Measurements from ENCODE around the gene CLASP1.
"Not testable (repeated sequence)": the region's sequence is repeated elsewhere in the genome, so short reads cannot be mapped to it uniquely, and the experiment has no call there.

CLASP1 gene

DNA sequence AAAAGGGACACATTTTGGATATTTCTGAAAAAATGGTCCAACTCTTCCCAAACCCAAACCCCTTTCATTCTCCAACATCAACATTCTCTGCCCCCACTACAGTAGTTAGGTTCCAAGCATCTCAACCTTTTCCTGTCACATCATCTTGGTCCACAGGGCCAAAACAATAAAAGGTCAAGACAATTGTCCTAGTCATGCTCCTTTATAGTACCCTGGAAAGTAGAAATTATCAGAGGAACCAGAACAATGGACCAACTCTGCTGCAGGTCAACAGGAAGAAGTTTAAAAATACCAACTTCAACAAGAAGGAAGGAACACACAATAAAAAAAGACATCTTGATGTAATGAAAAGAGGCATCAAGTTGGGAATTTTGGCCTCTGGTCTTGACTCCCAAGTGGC, 36.1 kb downstream of the CLASP1 start:
- no peak for DNase-seq

DNA sequence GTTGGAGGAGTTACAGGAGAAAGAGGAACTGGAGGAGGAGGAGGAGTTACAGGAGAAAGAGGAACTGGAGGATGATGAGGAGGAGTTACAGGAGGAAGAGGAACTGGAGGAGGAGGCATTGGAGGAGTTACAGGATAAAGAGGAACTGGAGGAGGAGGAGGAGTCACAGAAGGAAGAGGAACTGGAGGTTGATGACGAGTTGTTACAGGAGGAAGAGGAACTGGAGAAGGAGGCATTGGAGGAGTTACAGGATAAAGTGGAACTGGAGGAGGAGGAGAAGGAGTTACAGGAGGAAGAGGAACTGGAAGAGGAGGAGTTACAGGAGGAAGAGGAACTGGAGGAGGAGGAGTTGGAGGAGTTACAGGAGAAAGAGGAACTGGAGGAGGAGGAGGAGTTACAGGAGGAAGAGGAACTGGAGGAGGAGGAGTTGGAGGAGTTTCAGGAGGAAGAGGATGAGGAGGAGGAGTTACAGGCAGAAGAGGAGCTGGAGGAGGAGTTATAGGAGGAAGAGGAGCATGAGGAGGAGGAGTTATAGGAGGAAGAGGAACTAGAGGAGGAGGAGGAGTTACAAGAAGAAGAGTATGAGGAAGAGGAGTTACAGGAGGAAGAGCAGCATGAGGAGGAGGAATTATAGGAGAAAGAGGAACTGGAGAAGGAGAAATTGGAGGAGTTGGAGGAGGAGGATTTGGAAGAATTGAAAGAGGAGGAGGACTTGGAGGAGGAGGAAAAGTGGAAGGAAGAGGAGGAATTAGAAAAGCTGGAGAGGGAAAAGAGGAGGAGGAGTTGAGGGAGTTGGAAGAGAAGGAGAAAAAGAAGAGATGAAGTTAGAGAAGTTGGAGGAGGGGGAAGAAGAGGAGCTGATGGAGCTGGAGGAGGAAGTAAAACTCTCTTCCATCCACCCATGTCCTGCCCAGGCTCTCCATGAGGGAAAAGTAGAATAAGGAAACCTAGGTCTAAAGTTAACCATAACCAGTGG, 37.2 kb downstream of the CLASP1 start:
- DNase-seq = no peak

DNA sequence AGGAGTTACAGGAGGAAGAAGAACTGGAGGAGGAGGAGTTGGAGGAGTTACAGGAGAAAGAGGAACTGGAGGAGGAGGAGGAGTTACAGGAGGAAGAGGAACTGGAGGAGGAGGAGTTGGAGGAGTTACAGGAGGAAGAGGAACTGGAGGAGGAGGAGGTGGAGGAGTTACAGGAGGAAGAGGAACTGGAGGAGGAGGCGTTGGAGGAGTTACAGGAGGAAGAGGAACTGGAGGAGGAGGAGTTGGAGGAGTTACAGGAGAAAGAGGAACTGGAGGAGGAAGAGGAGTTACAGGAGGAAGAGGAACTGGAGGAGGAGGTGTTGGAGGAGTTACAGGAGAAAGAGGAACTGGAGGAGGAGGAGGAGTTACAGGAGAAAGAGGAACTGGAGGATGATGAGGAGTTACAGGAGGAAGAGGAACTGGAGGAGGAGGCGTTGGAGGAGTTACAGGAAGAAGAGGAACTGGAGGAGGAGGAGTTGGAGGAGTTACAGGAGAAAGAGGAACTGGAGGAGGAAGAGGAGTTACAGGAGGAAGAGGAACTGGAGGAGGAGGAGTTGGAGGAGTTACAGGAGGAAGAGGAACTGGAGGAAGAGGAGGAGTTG, 38.1 kb downstream of the CLASP1 start:
- not testable (repeated sequence) for DNase-seq

DNA sequence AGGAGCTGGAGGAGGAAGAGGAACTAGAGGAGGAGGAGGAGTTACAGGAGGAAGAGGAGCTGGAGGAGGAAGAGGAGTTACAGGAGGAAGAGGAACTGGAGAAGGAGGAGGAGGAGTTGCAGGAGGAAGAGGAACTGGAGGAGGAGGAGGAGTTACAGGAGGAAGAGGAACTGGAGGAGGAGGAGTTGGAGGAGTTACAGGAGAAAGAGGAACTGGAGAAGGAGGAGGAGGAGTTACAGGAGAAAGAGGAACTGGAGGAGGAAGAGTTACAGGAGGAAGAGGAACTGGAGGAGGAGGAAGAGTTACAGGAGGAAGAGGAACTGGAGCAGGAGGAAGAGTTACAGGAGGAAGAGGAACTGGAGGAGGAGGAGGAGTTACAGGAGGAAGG, 38.8 kb downstream of the CLASP1 start:
- DNase-seq = not testable (repeated sequence)

DNA sequence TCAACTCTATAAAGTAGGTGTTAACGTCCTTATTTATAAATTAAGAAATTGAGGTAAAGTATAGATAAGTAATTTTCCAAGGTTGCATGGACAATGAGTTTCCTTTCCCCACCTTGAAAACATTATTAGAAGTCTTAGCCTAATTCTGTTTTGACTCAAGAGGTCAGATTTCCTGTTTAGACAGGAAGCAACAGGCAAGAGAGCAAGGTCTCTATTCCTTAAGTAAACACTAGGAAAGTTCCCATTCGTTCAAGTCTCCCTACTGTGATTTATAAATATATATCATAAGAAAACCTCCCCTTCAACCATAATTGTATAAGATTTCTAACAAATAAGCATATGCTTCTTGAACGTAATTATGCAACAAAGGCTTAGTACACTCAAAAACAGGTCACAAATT, 40.3 kb downstream of the CLASP1 start:
- no peak for DNase-seq

DNA sequence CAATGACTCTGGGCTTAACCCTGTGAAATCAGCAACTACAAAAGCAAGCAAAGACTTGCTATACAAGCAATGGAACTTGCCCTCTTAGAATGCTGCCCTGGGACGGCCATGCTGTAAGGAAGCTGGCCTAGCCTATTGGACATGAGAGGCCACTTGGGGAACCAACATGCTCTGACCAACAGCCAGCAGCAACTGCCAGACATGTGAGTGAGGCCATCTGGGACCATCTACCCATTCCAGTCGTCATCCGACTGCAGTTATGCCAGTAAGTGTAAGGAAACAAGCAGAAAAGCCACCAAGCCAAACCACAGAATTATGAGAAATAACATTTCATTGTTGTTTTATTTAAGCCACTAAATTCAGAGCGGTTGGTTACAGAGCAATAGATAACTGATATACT, 40.9 kb downstream of the CLASP1 start:
- DNase-seq = no peak

DNA sequence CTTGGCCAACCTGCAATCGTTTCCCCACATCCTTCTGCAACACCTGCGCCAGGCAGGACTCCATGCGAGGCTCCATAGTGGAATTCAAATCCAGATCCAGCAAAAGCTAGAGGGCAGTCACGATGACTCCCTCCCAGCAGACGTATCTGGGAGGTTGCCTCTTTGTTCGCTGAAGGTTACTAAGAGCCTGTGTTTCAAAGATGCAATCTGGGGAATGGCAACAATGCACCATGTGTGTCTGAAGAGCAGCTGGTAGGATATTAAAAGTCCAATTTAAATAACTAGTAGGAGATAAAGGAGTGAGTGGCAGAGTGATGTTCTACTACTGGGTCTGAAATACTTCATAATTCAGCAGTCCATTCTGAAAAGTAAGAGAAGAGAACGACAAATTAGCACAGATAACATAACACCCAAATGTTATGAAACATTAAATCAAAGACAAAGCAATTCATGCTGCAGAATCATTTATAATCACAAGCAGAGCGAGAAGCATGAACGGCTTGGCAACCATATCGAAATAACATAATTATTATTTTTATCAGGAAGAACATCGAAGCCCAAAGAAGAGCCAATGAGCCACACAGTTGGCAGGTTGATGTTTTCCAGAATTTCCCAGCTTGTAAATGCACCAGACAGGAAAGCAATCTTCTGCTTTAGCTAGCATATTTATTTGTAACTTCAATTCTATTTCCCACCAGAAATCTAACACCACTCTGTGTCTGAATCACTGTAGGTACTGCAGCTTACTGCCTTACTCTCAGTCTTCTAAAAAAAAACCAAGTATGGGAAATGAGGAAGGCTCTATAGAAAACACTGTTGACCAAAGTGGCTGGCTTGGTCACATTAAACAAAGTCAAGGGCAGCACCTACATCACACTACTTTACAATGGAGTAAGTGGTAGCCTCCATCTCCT, 43.2 kb downstream of the CLASP1 start:
- no peak for DNase-seq

DNA sequence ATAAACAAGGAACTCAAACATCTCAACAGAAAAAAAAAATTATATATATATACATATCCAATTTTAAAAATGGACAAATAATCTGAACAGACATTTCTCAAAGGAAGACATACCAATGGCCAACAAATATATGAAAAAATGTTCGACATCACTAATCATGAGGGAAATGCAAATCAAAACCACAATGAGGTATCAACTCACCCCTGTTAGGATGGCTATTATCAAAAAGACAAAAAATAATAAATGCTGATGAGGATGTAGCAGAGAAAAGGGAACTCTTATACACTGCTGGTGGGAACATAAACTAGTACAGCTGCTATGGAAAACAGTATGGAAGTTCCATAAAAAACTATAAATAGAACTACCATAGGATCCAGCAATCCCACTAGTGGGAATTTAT, 46.1 kb downstream of the CLASP1 start:
- no peak for DNase-seq

DNA sequence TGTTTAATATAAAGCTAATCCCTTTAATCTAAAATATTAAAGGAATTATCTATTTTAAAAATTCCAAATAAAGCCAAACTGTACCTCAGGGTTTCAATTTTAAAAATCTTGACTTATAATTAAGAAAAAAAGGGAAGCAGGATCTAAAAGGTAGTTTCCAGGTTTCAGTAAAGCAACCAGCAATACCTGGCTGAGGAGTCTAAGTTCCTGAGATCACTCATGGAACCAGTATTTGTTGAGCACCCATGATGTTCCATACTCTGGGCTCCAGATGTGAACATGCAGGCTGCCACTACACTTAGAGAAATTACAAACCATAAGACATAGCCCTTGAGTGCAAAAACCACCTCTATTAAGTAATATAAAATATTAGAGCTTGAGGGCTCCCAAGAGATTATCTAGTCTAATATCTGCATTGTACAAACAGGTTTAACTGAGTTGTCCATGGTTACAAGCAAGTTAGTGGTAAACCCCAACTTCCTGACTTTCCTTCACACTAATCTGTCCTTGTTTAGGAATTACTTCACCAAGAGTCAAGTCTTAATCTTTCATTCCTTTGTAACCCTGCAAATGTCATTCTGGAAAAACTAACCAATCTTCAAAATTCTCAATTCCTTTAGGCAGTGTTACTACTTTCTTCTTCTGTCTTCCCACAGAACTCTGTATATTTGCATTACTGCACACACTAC, 49.2 kb downstream of the CLASP1 start:
- no peak for DNase-seq

DNA sequence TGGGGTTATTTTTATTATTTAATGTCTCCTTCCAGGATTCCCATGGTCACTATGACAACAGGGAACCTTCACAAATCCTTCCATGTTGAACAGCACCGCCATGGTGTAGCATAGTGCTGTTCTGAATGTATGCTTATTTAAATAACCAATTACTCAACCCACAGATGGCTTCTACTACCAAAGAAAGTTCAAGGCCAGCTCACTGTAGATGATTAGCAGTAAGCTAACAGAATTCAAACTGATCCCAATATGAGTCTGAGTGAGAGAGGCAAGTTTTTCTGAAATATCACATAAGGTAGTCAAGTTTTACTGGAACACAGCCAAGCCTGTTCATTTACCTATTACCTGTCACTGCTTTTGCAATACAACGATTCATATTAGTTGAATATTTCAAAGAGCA, 51.2 kb downstream of the CLASP1 start:
- no peak for DNase-seq

DNA sequence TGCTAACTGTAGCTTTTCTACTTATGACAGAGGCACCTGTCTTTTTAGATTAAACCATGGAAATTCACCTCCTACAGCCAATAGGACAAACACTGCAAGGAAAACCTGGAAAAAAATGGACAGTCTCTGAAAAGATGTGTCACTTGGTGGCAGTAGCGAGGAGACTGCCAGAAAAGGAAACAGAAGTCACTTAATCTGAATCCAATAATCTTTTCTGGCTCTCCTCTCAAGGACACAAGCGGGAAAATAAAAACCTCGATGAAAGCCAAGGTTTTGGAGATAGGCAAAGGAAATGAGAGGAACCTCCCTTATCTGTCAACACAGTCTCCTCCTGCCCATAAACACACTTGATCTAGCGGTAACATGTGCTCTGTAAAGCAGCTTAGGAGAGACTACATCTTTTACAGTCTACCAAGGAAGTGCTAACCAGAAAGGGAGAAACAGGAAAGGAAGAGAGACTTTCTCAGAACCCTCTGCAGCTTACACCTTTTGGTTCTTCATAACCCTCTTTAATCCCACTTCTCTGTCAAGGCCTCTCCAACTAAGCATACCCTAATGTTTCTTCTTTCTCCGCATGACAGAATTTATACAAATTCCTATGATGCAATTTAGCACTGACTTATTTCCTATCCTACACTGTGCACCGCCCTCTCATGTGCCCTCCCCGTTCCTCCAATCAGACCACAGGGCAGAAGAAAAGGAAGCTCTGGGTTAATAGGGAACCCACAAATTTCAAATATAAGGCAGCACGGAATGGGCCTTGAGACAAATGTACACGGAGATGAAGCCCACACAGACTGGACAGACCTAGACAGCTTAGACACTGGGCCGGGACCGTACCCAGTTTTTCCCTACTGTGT, 52.8 kb downstream of the CLASP1 start:
- DNase-seq = no peak

DNA sequence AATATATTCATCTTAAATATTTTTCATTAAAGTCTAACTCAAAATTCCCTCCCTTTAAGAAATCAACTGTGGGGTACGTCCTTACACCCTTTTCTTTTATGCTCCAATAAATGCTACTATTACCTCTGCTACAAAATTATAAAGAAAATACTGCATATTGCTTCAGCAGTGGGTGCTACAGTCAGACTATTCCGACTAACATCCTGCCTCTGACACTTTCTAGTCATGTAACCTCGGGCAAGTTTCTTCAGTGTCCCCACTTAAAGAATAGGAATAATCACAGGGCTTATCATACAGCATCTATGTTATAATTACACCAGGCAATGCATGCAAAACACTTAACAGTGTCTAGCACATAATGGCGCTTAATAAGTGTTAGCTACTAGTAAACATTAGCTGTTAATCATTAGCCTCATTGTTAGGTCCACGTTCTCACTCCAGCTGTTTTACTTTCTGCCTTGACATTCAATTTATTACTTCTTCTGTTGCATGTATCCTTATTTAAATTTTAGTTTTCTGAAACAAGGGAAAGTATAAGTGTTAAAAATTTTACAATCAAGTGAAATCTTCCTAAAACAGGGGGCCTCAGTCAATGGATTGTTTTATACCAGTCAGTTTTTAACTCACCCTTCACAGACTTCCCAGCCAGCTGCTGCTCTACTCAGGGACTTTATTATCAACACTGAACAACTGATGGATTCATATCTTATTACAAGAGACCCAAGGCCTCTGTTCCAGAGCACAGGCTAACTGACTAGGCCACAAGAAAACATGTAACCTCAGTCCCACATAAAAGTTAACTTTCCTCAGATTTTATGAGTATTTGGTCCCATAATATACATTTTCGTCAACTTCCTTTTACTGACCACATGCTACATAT, 54.0 kb downstream of the CLASP1 start:
- no peak for DNase-seq

DNA sequence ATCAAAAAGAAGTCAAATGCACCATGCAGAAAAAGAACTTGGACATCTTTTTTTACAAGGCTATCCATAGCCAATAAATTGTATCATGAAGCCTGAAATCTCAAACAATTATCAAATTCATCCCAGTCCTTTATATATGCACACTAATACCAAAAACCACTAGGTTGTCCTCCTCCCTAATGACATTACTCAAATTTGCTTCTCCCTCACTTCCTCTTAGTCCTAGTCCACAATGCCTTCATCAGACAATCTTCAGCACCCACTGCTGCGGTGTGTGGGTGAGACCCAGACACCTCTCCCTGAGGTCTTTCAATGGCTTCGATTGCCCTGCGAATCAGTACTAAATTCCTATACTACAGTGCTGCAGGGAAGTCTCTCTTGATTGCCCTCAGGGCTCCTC, 58.1 kb downstream of the CLASP1 start:
- no peak for DNase-seq

DNA sequence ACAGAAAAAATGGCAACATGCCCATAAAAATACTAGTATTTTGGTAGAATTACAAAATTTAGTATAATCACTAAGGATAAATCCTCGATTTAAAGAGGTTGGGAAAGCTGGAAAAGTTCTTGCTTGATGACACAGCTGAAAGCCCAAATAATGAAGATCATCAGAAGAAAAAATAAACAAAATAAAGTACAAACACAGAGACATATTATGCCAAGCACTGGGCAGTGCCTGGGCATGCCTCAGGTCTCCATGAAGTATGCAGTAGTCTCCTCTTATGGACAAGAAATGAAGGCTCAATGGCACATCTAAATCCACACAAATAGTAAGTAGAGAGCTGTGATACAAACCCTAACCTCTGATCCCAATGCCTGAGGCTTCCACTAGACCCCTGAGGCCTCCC, 60.9 kb downstream of the CLASP1 start:
- no peak for DNase-seq

DNA sequence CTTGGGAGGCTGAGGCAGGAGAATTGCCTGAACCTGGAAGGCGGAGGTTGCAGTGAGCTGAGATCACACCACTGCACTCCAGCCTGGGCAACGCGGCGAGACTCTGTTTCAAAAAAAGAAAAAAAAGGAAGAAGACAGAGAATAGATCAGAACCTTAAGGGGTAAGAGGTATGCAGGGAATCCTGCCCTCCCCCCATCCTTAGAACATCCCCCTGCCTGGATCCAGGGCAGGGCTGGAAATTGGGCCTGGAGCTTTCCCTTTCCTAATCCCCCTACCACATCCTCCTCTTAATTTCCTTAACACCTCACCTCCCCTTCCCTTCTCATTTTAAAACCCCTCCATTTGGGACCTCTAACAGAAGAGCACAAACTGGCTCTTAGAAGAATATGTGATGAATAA, 62.1 kb downstream of the CLASP1 start:
- DNase-seq = no peak

DNA sequence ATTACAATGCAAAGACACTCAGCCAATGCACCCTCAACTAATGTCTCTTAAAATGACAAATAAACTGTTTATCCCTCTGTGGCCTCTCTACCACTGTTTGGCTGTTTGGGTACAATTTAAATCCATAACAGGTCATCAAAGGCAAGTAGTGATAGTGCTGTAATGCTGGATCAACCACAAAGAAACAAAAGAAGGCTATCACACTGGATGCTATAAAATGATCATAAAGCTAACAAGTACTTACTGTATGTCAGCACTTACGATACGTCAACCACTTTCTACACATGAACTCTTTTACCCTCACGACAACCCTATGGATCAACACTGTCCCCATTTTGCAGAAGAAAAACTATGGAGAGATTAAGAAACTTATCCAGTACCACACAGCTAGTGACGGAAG, 64.5 kb downstream of the CLASP1 start:
- no peak for DNase-seq

DNA sequence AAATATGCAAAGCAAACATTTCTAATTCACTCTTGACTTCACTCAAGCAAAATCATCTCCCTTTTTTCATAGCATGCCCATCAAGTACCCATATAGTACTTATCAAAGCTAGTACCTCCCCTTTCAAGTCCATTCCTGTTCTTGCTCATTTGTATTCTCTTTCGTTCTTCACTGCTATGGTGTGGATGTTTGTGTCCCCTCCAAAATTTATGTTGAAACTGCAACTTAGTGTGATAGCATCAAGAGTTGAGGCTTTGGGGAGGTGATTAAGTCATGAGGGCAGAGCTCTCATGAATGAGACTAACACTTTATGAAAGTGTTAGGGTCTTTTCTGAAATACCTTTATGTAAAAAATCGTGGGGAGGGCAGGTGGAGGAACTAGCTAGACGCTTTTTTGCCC, 65.7 kb downstream of the CLASP1 start:
- no peak for DNase-seq

DNA sequence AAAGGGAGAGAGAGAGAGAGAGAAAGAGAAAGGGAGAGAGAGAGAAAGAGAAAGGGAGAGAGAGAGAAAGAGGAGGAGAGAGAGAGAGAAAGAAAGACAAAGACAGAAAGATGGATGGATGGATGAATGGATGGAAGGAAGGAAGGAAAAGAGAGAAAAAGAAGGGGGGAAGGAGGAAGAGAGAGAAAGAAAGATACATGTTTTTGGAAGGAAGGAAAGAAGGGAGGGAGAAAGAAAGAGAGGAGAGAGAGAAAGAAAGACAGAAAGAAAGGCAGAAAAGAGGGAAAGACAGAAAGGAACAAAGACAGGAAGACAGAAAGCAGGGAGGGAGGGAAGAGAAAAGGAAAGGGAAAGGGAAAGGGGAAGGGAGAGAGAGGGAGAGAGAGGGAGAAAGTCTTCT, 67.0 kb downstream of the CLASP1 start:
- no peak for DNase-seq

DNA sequence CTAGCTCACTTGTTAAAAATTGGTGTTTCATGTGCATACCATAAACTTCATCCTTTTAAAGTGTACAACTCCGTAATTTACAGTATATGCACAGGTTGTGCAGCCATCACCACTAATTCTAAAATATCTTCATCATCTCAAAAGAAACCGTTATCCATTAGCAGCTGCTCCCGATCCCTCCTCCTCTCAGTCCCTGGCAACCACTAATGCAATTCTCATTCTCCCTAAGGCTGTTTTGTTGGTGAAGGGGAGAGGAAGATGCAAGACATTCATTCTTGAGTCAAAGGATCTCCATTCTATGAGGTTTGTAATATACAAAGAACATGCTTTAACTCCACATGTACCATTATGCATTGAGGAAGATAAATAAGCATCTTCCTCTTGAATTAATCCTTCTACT, 70.0 kb downstream of the CLASP1 start:
- DNase-seq = no peak

DNA sequence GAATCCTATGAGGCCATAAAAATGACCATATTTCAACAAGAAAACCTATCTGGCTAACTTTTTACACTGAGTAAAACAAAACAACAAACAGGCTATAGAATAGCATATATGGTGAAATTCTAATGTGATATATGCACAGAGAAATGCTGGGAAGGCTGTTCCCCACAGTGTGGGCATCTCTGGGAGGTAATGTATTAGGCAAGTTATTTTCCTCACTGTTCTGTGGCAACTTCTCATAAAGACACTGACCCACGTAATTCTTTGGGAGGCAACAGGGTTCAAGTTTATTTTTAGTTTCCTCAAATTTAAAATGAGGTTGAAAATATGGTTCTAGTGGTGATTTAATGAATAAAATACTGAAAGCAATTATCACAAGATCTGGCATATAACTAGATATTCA, 71.9 kb downstream of the CLASP1 start:
- DNase-seq = no peak

DNA sequence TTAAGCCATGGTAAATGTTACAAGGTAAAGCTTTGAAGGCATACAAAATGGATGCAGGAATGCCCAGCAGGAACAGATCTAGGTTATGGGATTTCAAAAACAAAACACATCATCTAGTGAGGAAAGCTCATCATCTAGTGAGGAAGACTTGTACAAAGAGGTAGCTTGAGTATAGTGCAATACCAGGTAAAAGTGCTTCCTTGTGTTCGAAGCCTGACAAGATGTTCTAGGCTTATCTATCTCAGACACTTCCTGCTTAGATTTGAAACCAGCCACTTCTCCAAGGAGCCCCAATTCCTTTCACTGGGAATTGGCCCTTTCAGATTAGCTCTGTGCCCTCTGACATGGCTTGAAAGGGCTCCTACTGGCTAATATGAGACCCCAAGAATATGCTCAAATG, 73.0 kb downstream of the CLASP1 start:
- no peak for DNase-seq
